Subcutaneous adipose tissue (tissue), 4 donors: ENCODE measurements around the gene HSPA5. TPM values are rescaled to one million over a fixed set of nuclear protein-coding genes. Genes with fewer than 3 reads are reported as not detected.

Experiments used
- total RNA-seq, 4 donors: library from RNA; depleted of rRNA; stranded (reverse); fragments of >200 nt; gene quantifications; one replicate each; pipeline ENCODE4 v1.1.0, GENCODE V29; 2016
- TF ChIP-seq, protein P1 (sequence below): fragments of 450-650 bp; IDR thresholded peaks from one replicate; pipeline ENCODE4 v1.5.1; 2016; ENCODE audit warnings: low read depth, mild to moderate bottlenecking, control low read depth, antibody characterized with exemption, moderate library complexity

The HSPA5 gene
- total RNA-seq, 4 donors from 2014 or later: 50.3 to 147 (median 99.4) TPM

GRCh38 chr9:125239631-125240597 lies 1.2 kb downstream of the HSPA5 start:
- TF ChIP-seq, protein P1, sequence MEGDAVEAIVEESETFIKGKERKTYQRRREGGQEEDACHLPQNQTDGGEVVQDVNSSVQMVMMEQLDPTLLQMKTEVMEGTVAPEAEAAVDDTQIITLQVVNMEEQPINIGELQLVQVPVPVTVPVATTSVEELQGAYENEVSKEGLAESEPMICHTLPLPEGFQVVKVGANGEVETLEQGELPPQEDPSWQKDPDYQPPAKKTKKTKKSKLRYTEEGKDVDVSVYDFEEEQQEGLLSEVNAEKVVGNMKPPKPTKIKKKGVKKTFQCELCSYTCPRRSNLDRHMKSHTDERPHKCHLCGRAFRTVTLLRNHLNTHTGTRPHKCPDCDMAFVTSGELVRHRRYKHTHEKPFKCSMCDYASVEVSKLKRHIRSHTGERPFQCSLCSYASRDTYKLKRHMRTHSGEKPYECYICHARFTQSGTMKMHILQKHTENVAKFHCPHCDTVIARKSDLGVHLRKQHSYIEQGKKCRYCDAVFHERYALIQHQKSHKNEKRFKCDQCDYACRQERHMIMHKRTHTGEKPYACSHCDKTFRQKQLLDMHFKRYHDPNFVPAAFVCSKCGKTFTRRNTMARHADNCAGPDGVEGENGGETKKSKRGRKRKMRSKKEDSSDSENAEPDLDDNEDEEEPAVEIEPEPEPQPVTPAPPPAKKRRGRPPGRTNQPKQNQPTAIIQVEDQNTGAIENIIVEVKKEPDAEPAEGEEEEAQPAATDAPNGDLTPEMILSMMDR: no peak

DNA sequence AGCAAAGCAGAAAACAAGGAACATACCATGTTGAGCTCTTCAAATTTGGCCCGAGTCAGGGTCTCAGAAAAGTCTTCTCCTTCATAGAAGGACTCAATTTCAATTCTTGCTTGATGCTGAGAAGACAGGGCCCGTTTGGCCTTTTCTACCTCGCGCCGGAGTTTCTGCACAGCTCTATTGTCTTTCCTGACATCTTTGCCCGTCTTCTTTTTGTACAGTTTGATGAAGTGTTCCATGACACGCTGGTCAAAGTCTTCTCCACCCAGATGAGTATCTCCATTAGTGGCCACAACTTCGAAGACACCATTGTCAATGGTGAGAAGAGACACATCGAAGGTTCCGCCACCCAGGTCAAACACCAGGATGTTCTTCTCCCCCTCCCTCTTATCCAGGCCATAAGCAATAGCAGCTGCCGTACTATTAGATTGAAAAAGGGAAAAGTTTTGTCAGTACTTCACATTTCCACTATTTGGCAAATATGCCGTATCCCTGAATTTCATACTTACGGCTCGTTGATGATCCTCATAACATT lies 2.2 kb downstream of the HSPA5 start:
- TF ChIP-seq, protein P1: no peak

DNA sequence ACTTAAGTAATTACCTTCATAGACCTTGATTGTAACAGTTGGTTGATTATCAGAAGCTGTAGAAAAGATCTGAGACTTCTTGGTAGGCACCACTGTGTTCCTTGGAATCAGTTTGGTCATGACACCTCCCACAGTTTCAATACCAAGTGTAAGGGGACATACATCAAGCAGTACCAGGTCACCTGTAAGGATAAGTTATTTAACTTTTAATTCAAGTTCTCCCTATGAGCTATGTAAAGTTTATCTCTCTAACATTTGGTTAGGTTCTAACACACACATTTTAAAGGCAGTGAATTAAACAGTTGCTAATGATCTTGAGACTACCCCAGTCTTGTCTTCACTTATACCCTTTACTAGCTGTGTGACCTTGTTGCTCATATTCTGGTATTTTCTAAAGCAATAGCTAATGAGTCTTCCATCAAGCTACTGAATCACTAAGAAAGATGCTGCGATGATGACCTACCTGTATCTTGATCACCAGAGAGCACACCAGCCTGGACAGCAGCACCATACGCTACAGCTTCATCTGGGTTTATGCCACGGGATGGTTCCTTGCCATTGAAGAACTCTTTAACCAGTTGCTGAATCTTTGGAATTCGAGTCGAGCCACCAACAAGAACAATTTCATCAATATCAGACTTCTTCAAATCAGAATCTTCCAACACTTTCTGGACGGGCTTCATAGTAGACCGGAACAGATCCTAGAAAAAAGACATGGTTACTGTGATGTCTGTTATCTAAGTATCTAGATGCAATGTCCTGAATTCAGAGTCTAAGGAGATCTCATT lies 2.8 kb downstream of the HSPA5 start:
- TF ChIP-seq, protein P1: no peak

GRCh38 chr9:125235804-125236519 lies 5.2 kb downstream of the HSPA5 start:
- TF ChIP-seq, protein P1: no peak

- TF ChIP-seq, protein P1: no peak
Measured at GRCh38 chr9:125233678-125234077, 7.5 kb downstream of the HSPA5 start.

- TF ChIP-seq, protein P1: no peak
Measured at GRCh38 chr9:125227761-125228160, 13.4 kb downstream of the HSPA5 start.
